HCT116 (cell line): ENCODE measurements around the gene ARID5B. TPM values are rescaled to one million over a fixed set of nuclear protein-coding genes. Genes with fewer than 3 reads are reported as not detected.

Source experiments
- ATAC-seq: fragments of 200-7000 bp; cut with Tn5 transposase; 2 replicates; pipeline ENCODE4 v1.9.1; 2020; ENCODE audit warnings: mild to moderate bottlenecking, moderate library complexity
- BruUV-seq: library from RNA; stranded (reverse); fragments of 400-500 nt; replicated peaks from 2 replicates; lab custom pipeline; 2021; lab: Mats Ljungman, UMichigan
- CTCF ChIA-PET: fragments of 300-600 bp; sonication (Branson Sonifier 250); formaldehyde crosslinking; loops from one replicate; lab custom pipeline; 2021; ENCODE audit warnings: antibody characterized with exemption; lab: Charles Lee
- POLR2A ChIA-PET: fragments of 300-600, 350-600 bp; sonication (Branson Sonifier 250); formaldehyde crosslinking; loops from one replicate; lab custom pipeline; 2021; ENCODE audit warnings: antibody characterized with exemption; lab: Charles Lee
- RAD21 ChIA-PET, 2 experiments: fragments of 300-600 bp; sonication (Branson Sonifier 250); formaldehyde crosslinking; loops; one replicate each; lab custom pipeline; 2023; ENCODE audit warnings: low total read pairs in 2 of 2; ENCODE audit not compliant: uncharacterized antibody in 2 of 2, unreplicated experiment in 2 of 2, low non-redundant PET in 1 of 2; lab: Charles Lee
- DNase-seq: peaks from one replicate; pipeline ENCODE4 v3.0.0-alpha.2; 2010; ENCODE audit warnings: low read depth, low spot score
- H2AFZ ChIP-seq: fragments of 200-600 bp; shearing (Covaris generic), sonication (generic); 2 replicates; pipeline ENCODE4 v1.6.1; 2017; ENCODE audit warnings: low read depth, mixed run types, mixed read lengths, antibody characterized with exemption, low read length; ENCODE audit not compliant: poor library complexity, severe bottlenecking
- H3K27ac ChIP-seq: 2 replicates; pipeline ENCODE4 v1.5.1; 2012; ENCODE audit warnings: low read depth, low read length
- H3K27me3 ChIP-seq: fragments of 200-600 bp; sonication (generic); 2 replicates; pipeline ENCODE4 v1.6.1; 2016; ENCODE audit warnings: mixed run types, low read length, mixed read lengths; ENCODE audit not compliant: insufficient read depth
- H3K36me3 ChIP-seq, 2 experiments: fragments of 200-500 bp in 1 of 2; fragments of 200-600 bp in 1 of 2; sonication (Bioruptor generic) in 1 of 2; sonication (generic) in 1 of 2; 2 replicates each; pipeline versions ENCODE4 v1.5.1 to v1.6.1; 2014 to 2016; ENCODE audit warnings: low read length in 2 of 2, inconsistent platforms in 1 of 2, mixed read lengths in 1 of 2, mixed run types in 1 of 2; ENCODE audit not compliant: insufficient read depth in 2 of 2, control insufficient read depth in 1 of 2
- H3K4me1 ChIP-seq, 2 experiments: fragments of 200-600 bp in 1 of 2; sonication (generic) in 1 of 2; 2 replicates each; pipeline versions ENCODE4 v1.5.1 to v1.6.1; 2012 to 2017; ENCODE audit warnings: low read length in 2 of 2, inconsistent platforms in 1 of 2, mild to moderate bottlenecking in 1 of 2, mixed read lengths in 1 of 2, mixed run types in 1 of 2, moderate library complexity in 1 of 2; ENCODE audit not compliant: insufficient read depth in 2 of 2, control insufficient read depth in 1 of 2
- H3K4me2 ChIP-seq: fragments of 200-600 bp; sonication (generic); 2 replicates; pipeline ENCODE4 v1.6.1; 2017; ENCODE audit warnings: mixed run types, low read length, mixed read lengths
- H3K4me3 ChIP-seq, 2 experiments: fragments of 200-600 bp in 1 of 2; sonication (generic) in 1 of 2; replicated peaks in 1 of 2; 2 replicates each; pipeline ENCODE4 v1.5.1; 2011 to 2016; ENCODE audit warnings: low read length in 2 of 2, control low read depth in 1 of 2, low read depth in 1 of 2, mild to moderate bottlenecking in 1 of 2, mixed read lengths in 1 of 2, mixed run types in 1 of 2
- H3K79me2 ChIP-seq: fragments of 200-600 bp; sonication (generic); 2 replicates; pipeline ENCODE4 v1.6.1; 2017; ENCODE audit warnings: mild to moderate bottlenecking, mixed run types, low read length, moderate library complexity, mixed read lengths; ENCODE audit not compliant: insufficient read depth
- H3K9ac ChIP-seq: fragments of 200-600 bp; sonication (generic); 2 replicates; pipeline ENCODE4 v1.6.1; 2016; ENCODE audit warnings: low read length, mixed read lengths
- H3K9me2 ChIP-seq: fragments of 200-600 bp; sonication (generic), shearing (Covaris generic); 2 replicates; pipeline ENCODE4 v1.6.1; 2017; ENCODE audit warnings: mixed run types, mild to moderate bottlenecking, moderate library complexity; ENCODE audit not compliant: insufficient read depth
- H3K9me3 ChIP-seq, 2 experiments: fragments of 200-500 bp in 1 of 2; fragments of 200-600 bp in 1 of 2; sonication (Bioruptor generic) in 1 of 2; sonication (generic) in 1 of 2; 2 replicates each; pipeline ENCODE4 v1.6.1; 2014 to 2017; ENCODE audit warnings: low read length in 2 of 2, mixed read lengths in 2 of 2, inconsistent platforms in 1 of 2, low read depth in 1 of 2, mild to moderate bottlenecking in 1 of 2, mixed run types in 1 of 2, moderate library complexity in 1 of 2; ENCODE audit not compliant: control insufficient read depth in 1 of 2, insufficient read depth in 1 of 2
- H4K20me1 ChIP-seq: fragments of 200-600 bp; sonication (generic), shearing (Covaris generic); 2 replicates; pipeline ENCODE4 v1.6.1; 2017; ENCODE audit warnings: mixed run types, mild to moderate bottlenecking, moderate library complexity; ENCODE audit not compliant: insufficient read depth
- CBX3 ChIP-seq: IDR thresholded peaks from 2 replicates; pipeline ENCODE4 v1.6.1; 2012; ENCODE audit warnings: low read depth
- CEBPB ChIP-seq: IDR thresholded peaks from 2 replicates; pipeline ENCODE4 v1.6.1; 2012; ENCODE audit warnings: low read depth
- ELF1 ChIP-seq: IDR thresholded peaks from 2 replicates; pipeline ENCODE4 v1.6.1; 2012; ENCODE audit warnings: low read depth, borderline replicate concordance
- EZH2phosphoT487 ChIP-seq: fragments of 200-600 bp; IDR thresholded peaks from 2 replicates; pipeline ENCODE4 v1.6.1; 2018; ENCODE audit warnings: antibody characterized with exemption, borderline replicate concordance
- FOSL1 ChIP-seq: IDR thresholded peaks from 2 replicates; pipeline ENCODE4 v1.6.1; 2012; ENCODE audit warnings: low read depth
- JUND ChIP-seq: IDR thresholded peaks from 2 replicates; pipeline ENCODE4 v1.6.1; 2012
- MAX ChIP-seq: IDR thresholded peaks from 2 replicates; pipeline ENCODE4 v1.6.1; 2012
- POLR2AphosphoS5 ChIP-seq: IDR thresholded peaks from 2 replicates; pipeline ENCODE4 v1.6.1; 2011; ENCODE audit warnings: mild to moderate bottlenecking, low read depth, low read length, moderate library complexity
- RAD21 ChIP-seq: IDR thresholded peaks from 2 replicates; pipeline ENCODE4 v1.6.1; 2012; ENCODE audit warnings: low read depth, mild to moderate bottlenecking
- SIN3A ChIP-seq: IDR thresholded peaks from 2 replicates; pipeline ENCODE4 v1.6.1; 2012; ENCODE audit warnings: low read depth
- SP1 ChIP-seq: IDR thresholded peaks from 2 replicates; pipeline ENCODE4 v1.6.1; 2012; ENCODE audit warnings: low read depth
- SRF ChIP-seq: IDR thresholded peaks from 2 replicates; pipeline ENCODE4 v1.6.1; 2012; ENCODE audit warnings: low read depth
- TCF7L2 ChIP-seq: IDR thresholded peaks from 2 replicates; pipeline ENCODE4 v1.7.0; 2011; ENCODE audit warnings: borderline replicate concordance, inconsistent platforms; ENCODE audit not compliant: insufficient read depth, insufficient read length; ENCODE audit errors: extremely low read depth
- YY1 ChIP-seq: IDR thresholded peaks from 2 replicates; pipeline ENCODE4 v1.6.1; 2011; ENCODE audit warnings: low read length, low read depth, moderate library complexity, mild to moderate bottlenecking; ENCODE audit not compliant: insufficient replicate concordance; ENCODE audit errors: extremely low read depth
- ZFX ChIP-seq: fragments of 450-650 bp; IDR thresholded peaks from 2 replicates; pipeline ENCODE4 v1.6.1; 2017
- ZNF274 ChIP-seq: fragments of 200-500 bp; sonication (Bioruptor generic); IDR thresholded peaks from 2 replicates; pipeline ENCODE4 v1.6.1; 2014; ENCODE audit warnings: mild to moderate bottlenecking, low read depth, low read length, inconsistent platforms
- intact Hi-C: fragments of 100-400 bp; cut with micrococcal nuclease; formaldehyde crosslinking; loops from 2 replicates; pipeline ENCODE4 v1.10.0; 2022
- total RNA-seq: library from RNA; stranded (reverse); gene quantifications from one replicate; pipeline ENCODE4 v1.2.1, GENCODE V29; 2021; ENCODE audit not compliant: unreplicated experiment
- TF ChIP-seq, protein P1 (sequence below): IDR thresholded peaks from 2 replicates; pipeline ENCODE4 v1.6.1; 2012; ENCODE audit warnings: low read depth
- TF ChIP-seq, protein P2 (sequence below), 3 experiments: fragments of 200-600 bp in 1 of 3; sonication (generic) in 1 of 3; IDR thresholded peaks in 2 of 3; conservative IDR thresholded peaks in 1 of 3; 2 replicates each; pipeline ENCODE4 v1.5.1; 2012 to 2017; ENCODE audit warnings: low read depth in 2 of 3, low read length in 2 of 3, antibody characterized with exemption in 1 of 3, borderline replicate concordance in 1 of 3, control low read depth in 1 of 3, mild to moderate bottlenecking in 1 of 3, mixed read lengths in 1 of 3, mixed run types in 1 of 3, moderate library complexity in 1 of 3; ENCODE audit not compliant: insufficient read depth in 1 of 3
- TF ChIP-seq, protein P3 (sequence below): IDR thresholded peaks from 2 replicates; pipeline ENCODE4 v1.6.1; 2012

ARID5B gene
- total RNA-seq, 1 experiment from 2014 or later: 4.7 TPM

DNA sequence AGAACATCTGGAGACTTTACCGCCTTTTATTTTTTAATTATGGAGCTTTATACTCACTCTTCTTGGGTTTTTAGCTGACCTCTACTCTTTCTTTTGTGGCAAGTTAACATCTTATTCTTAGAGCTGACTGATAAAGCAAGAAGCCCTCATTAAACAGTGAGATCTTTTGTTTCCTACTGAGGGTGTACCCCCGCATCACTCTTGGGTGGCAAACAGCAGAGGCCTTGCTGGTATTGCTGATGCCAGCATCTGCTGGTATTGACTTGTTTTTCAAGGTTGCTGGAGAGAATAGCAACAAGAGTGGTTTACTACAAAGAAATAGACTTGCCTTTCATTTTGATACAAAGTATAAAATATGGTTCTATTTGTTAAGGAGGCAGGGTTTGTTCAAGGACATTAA is 154.7 kb downstream of the ARID5B start:
- Histone ChIP-seq H3K9me3 (no peaks in the 10 kb centered on the region), H3K9me2 (no peaks in the 10 kb centered on the region), H3K4me3 (no peak overlapping the region), H3K4me1 (peaks cover 0 to 4% of the 10 kb centered on the region in 2 experiments; a peak in 2 of 4 replicates), H3K27ac (no peak overlapping the region), H4K20me1 (no peaks in the 10 kb centered on the region), H3K9ac (no peak overlapping the region), H3K36me3 (peaks cover 0 to 4% of the 10 kb centered on the region in 2 experiments; a peak in 2 of 4 replicates), H2AFZ (no peak overlapping the region), H3K27me3 (no peaks in the 10 kb centered on the region), H3K4me2 (no peak overlapping the region), H3K79me2 (no peaks in the 10 kb centered on the region)
- TF ChIP-seq MAX (no peak), EZH2phosphoT487 (no peak), ZNF274 (no peak), TCF7L2 (no peak), ELF1 (no peak), JUND (no peak), SIN3A (no peak), RAD21 (no peak), SP1 (no peak), FOSL1 (no peak), CBX3 (no peak), CEBPB (no peak), ZFX (no peak), YY1 (no peak), SRF (no peak), POLR2AphosphoS5 (no peak)
- TF ChIP-seq, protein P1, sequence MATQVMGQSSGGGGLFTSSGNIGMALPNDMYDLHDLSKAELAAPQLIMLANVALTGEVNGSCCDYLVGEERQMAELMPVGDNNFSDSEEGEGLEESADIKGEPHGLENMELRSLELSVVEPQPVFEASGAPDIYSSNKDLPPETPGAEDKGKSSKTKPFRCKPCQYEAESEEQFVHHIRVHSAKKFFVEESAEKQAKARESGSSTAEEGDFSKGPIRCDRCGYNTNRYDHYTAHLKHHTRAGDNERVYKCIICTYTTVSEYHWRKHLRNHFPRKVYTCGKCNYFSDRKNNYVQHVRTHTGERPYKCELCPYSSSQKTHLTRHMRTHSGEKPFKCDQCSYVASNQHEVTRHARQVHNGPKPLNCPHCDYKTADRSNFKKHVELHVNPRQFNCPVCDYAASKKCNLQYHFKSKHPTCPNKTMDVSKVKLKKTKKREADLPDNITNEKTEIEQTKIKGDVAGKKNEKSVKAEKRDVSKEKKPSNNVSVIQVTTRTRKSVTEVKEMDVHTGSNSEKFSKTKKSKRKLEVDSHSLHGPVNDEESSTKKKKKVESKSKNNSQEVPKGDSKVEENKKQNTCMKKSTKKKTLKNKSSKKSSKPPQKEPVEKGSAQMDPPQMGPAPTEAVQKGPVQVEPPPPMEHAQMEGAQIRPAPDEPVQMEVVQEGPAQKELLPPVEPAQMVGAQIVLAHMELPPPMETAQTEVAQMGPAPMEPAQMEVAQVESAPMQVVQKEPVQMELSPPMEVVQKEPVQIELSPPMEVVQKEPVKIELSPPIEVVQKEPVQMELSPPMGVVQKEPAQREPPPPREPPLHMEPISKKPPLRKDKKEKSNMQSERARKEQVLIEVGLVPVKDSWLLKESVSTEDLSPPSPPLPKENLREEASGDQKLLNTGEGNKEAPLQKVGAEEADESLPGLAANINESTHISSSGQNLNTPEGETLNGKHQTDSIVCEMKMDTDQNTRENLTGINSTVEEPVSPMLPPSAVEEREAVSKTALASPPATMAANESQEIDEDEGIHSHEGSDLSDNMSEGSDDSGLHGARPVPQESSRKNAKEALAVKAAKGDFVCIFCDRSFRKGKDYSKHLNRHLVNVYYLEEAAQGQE: no peak
- TF ChIP-seq, protein P2, sequence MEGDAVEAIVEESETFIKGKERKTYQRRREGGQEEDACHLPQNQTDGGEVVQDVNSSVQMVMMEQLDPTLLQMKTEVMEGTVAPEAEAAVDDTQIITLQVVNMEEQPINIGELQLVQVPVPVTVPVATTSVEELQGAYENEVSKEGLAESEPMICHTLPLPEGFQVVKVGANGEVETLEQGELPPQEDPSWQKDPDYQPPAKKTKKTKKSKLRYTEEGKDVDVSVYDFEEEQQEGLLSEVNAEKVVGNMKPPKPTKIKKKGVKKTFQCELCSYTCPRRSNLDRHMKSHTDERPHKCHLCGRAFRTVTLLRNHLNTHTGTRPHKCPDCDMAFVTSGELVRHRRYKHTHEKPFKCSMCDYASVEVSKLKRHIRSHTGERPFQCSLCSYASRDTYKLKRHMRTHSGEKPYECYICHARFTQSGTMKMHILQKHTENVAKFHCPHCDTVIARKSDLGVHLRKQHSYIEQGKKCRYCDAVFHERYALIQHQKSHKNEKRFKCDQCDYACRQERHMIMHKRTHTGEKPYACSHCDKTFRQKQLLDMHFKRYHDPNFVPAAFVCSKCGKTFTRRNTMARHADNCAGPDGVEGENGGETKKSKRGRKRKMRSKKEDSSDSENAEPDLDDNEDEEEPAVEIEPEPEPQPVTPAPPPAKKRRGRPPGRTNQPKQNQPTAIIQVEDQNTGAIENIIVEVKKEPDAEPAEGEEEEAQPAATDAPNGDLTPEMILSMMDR (IDR thresholded peaks at IDR 0.05 in 2 of 3, conservative IDR thresholded peaks at IDR 0.05 in 1 of 3; ENCODE audit: borderline replicate concordance in 1 of 3, insufficient read depth in 1 of 3, low read depth in 2 of 3, low read length in 2 of 3): no peak
- TF ChIP-seq, protein P3, sequence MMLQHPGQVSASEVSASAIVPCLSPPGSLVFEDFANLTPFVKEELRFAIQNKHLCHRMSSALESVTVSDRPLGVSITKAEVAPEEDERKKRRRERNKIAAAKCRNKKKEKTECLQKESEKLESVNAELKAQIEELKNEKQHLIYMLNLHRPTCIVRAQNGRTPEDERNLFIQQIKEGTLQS: no peak
- ChIA-PET RAD21 (no interaction called here), POLR2A (no interaction called here), CTCF (no interaction called here)
- BruUV-seq: no TSS peak
- ATAC-seq (no peak), DNase-seq (no peak)
- intact Hi-C loops: no loop called here
